NCI-H1436 treated with DMSO at 0.1 percent for 48 hours (cell line): ENCODE results near the gene COL3A1.

Source experiments
- DNase-seq: peaks from one replicate; lab custom pipeline; 2025; lab: John Stamatoyannopoulos, UW

Gene COL3A1

GRCh38 chr2:188974164-188974563, at the start of gene COL3A1:
Gene COL3A1, plus strand, starts transcription at chr2:188974373. Its CDS starts 117 bp downstream, at chr2:188974490.
- no peak for DNase-seq

- no peak for DNase-seq
Measured at GRCh38 chr2:188928643-188929042, 45.5 kb upstream of the COL3A1 start.

DNA sequence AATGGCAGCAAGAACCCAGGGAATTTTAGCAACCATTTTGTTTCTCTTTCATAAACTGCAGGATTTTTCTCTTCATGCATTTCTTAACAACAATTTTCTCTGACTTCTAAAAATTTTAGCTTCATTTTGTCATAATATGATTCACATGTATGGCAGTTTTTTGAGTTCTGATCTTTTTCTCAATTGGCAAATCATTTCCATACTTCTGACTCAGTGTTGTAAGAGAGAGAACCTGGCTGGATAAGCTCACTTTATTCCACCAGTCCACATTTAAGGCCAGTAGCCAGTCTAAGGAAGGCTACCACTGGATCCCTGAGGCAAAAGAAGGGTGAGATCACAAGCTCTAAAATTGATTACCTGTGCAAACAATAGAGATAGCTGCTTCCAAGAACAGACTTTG, 42.8 kb upstream of the COL3A1 start:
- no peak for DNase-seq

DNA sequence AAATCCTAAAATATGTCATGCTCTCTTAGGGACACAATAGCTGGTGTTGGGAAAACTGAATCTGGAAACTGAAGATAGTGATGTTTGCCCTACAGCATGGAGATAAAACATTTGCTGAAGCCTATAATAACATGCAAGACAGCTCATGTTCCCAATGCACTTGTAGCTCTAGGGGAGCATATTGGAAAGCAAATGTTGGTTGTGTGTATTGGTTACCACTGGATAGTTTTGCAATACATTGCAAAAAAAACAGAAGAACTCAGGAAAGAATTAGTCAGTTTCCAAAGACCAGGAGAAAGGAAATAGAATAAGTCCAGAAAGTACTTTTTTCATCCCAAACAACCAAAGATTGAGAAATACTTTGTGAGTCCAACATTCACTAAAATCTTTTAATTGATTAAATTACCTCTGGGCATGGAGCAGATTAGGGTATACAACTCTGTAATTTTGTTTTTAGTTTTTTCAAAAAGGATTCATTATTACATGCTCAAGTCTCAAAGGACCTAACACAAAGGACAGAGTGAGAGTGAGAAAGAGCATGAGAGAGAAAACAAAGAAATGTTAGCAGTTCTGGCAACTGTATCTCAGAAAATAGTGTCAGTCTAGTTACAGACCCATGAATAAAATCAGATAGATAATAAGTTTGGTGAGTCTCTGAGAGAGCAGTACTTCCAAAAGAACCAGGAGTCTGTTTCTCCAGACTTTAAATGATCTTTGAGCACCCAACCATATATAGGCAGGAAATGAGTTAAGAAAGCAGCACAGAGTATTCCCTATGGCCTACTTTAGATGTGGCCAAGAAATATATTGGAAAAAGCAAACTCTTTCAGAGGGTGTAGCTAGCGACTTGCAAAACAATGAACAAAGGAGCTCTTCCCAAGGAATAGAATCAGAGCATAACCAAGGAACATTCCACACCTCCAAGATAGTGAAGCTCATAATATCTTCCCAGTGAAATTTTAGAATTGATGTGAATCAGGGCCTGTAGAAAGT, 36.6 kb upstream of the COL3A1 start:
- no peak for DNase-seq

GRCh38 chr2:188940171-188940570, 34.0 kb upstream of the COL3A1 start:
- DNase-seq = no peak

DNA sequence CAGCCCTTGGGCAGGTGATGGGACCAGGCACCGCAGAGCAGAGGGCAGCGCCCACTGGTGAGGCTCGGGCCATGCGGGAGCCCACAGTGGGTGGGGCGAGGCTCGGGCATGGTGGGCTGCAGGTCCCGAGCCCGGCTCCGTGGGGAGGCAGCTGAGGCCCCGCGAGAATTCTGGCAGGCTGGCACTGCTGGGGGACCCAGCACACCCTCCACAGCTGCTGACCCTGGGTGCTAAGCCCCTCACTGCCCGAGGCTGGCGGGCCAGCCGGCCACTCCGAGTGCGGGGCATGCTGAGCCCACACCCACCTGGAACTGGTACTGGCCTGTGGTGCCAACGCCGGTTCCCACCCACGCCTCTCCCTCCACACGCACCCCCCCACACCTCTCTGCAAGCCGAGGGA, 29.7 kb upstream of the COL3A1 start:
- no peak for DNase-seq

DNA sequence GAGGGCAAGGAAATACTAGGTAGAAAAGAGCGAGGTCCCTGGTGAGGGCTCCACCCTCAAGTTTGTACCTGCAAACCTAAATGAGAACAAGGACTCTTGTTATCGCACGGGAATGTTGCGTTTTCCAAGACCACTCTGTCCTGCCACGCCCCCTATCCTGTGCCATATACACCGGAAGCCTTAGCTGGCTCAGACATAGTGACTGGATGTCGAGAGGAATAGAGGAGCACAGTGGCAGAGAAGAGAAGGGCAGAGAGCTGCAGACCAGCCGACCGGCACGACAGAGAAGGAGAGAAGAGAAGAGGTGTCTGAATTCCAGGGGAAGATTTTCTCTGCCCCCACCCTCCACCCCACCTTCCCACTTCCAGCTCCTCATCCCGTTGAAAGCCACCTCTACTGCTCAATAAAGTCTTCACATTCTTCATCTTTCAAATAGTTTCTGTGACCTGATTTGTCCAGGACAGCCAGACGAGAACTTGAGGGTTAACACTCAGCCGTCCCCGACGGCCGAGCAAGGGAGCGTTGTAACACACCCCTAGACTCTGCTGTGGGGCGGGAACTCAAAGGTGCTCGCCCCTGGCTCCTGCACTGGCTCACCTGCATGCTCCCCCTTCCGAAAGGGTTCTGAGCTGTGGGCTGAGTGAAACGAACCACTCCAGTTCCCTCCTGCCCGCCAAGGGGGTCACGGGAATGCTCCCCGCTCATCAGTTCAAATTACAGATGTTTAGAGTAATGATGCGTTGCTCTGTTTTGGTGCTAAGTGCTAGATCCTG, 24.9 kb upstream of the COL3A1 start:
- DNase-seq = no peak

DNA sequence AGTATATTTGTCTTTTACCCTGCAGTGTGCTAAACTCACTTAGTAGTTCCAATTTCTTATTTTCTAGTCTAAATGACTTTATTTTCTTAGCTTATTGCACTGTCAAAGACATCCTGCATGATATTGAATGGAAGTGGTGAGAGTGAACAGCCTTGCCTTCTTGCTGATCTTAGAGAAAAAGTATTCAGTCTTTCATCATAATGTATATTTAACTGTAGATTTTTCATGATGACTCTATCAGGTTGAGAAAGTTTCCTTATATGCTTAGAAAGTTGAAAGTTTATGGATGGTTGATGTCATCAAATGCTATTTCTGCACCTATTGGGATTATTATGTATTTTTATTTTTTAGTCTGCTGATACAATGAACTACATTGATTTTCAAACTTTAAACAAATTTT, 21.3 kb upstream of the COL3A1 start:
- DNase-seq = no peak

- DNase-seq = no peak
Measured at GRCh38 chr2:188956290-188956689, 17.9 kb upstream of the COL3A1 start.

DNA sequence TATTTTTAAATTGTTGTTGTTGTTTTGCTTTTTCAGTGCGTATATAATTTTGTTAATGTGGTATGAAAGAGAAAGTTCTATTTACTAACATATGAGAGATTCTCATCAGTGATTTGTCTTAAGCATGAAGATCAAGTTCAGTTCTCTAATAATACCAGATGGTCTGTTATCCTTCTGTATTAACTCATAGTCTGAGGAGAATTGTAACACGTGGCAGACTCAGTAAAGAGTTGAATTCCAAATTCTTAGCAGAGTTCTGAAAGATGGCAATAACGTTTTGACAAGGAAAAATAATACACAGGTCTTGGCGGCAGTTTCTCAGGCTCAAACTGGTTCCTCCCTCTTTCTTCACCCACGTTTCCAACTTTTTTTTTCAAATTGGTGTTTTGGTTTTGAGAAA, 17.2 kb upstream of the COL3A1 start:
- no peak for DNase-seq

- no peak for DNase-seq
Measured at GRCh38 chr2:188957646-188958045, 16.5 kb upstream of the COL3A1 start.

- no peak for DNase-seq
Measured at GRCh38 chr2:188963741-188964140, 10.4 kb upstream of the COL3A1 start.

DNA sequence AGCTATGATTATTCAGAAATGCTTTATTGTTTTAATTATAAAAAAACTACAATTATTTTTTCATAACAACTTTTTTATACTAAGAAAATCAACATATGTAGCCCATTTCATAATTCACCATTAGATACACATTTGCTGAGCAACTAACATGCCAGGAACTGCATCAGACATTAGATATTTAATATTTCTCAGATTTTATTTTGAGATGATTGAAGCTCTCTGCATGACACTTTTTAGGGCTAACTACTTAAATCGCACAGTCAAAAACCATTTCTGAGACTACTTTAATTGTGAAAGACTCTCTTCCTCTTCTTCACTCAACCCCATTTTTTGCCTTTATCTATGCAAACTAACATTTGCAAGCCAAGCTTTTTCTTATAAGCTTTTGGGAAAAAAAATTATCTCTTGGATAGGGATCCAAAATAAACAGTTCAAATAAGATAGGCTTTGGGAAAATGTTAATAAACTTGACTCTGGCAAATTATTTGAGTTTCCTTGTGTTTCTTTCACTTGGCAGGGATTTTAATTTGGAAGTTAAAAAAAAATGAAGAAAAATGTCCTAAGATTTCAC, 9.1 kb upstream of the COL3A1 start:
- no peak for DNase-seq

DNA sequence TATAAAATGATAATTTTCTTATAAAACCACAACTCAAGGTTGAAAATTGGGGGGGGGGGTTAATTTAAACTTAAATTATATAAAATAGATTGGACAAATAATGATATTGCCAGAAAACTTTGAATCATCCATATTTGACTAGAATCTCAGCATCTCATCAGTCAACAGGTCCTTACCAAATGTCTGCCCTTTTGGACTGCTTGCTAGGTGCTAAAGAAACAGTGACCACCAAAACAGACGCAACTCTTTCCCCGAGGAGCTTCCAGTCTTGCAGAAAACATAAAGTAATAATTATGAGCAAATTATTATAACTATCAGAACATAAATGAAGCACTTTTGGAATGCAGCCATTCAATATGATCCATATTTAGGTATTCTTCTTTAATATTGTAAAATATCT, 8.6 kb upstream of the COL3A1 start:
- DNase-seq = no peak

- DNase-seq = no peak
Measured at GRCh38 chr2:188966079-188966571, 8.0 kb upstream of the COL3A1 start.

DNA sequence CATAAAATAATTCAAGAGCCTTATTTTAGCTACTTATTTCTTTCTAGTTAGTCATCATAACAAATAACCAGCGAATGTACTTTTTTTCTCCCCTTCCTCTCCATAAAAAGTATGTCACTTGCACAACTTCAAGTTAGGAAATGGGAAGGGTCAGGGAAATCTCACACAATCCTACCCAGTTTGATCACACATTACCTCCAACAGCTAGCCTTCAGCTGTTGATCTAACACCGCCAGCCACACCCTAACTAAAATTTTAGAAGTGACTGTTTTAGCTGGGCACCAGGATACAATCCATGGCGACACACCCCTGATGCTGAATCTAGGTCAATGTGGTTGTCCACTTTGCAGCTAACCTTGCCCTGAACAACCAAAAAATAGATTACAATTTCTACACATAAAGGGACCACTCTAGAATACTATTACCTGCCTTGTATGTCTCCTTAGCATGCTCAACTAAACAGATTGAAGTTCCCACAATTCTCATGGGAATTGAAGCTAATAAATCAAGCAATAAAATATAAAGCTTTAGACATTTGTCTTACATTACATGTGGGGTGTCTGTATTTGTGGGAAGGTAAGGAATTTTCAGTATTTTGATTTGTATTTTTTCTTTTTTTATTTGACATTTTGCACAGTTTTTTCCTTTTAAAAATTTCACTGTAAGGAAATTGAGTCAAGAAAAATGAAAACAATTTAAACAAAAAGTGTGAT, 7.3 kb upstream of the COL3A1 start:
- DNase-seq = no peak

DNA sequence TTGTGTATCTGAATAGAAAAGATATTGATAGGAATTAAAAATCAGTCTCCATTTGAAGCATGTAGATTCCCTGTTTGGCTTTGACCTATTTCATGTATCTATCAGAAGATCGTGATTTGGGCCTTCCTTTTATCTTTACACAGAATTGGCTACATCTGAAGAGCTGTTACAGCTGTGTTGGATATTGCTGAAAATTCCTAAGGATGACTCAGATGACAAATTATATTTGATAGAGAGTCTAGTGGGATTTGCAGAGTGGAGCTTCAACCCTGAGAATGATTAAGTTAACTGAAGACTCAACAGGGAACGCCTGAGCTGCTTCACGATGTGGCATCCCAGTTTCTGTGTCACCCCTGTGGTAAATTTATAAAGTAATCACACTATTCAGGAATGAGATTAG, 4.9 kb upstream of the COL3A1 start:
- no peak for DNase-seq

DNA sequence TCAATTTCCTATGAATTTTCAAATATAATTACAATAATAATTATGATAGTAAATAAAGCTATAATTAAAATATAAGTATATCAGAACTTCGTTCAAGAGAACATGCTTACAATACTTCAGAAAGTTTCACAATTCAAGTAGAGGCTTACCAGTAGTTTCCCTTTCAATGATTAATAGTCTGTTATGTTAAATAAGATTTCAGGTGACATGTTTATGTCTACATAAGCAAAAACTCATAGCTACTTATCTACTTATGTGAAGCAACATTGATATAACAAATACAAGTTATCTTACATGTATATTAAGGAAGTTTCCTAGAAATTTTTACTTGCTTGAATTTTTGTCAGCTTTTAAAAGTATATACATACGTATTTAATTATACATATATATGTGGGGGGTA, 4.5 kb upstream of the COL3A1 start:
- no peak for DNase-seq

- no peak for DNase-seq
Measured at GRCh38 chr2:188970211-188970610, 4.0 kb upstream of the COL3A1 start.

GRCh38 chr2:188971432-188971861, 2.7 kb upstream of the COL3A1 start:
- DNase-seq = no peak

- no peak for DNase-seq
Measured at GRCh38 chr2:188973641-188974040, 532 bp upstream of the COL3A1 start.
